Right lobe of liver (tissue), 6 donors: ENCODE data around the gene MIA. TPM values are rescaled to one million over a fixed set of nuclear protein-coding genes. Genes with fewer than 3 reads are reported as not detected.

Experiments used
- ATAC-seq, 4 donors: fragments of 200-7000 bp; cut with Tn5 transposase; one replicate each; pipeline ENCODE4 v1.9.1; 2020; ENCODE audit warnings: mild to moderate bottlenecking in 4 of 4, moderate library complexity in 4 of 4
- DNase-seq, 3 donors: peaks; one replicate each; pipeline ENCODE4 v3.0.0-alpha.2; 2020
- H3K27ac ChIP-seq, 3 donors: fragments of 200-600 bp; one replicate each; pipeline ENCODE4 v1.8.0; 2022
- H3K27me3 ChIP-seq, 2 donors: fragments of 200-600 bp; one replicate each; pipeline ENCODE4 v1.8.0; 2022
- H3K36me3 ChIP-seq, 4 donors: fragments of 200-600 bp; sonication (generic) in 1 of 4; one replicate each; pipeline versions ENCODE4 v1.5.1 to v1.8.0; 2017 to 2022; ENCODE audit warnings: control low read depth in 1 of 4
- H3K4me1 ChIP-seq, 4 donors: fragments of 200-600 bp; sonication (generic) in 1 of 4; one replicate each; pipeline versions ENCODE4 v1.5.1 to v1.8.0; 2017 to 2022; ENCODE audit warnings: control low read depth in 1 of 4
- H3K4me3 ChIP-seq, 3 donors: fragments of 200-600 bp; one replicate each; pipeline ENCODE4 v1.8.0; 2022
- H3K9me3 ChIP-seq, 4 donors: fragments of 200-600 bp; sonication (generic) in 1 of 4; one replicate each; pipeline versions ENCODE4 v1.5.1 to v1.8.0; 2017 to 2022; ENCODE audit warnings: control low read depth in 1 of 4
- POLR2A ChIP-seq: fragments of 450-650 bp; IDR thresholded peaks from one replicate; pipeline ENCODE4 v1.6.1; 2017; ENCODE audit warnings: antibody characterized with exemption, mild to moderate bottlenecking
- WGBS: methylation state at CpG from one replicate; pipeline ENCODE4 v1.1.6; 2018; ENCODE audit warnings: low coverage, low lambda C conversion rate; ENCODE audit not compliant: insufficient coverage; ENCODE audit errors: missing lambda C conversion rate; 5-methylcytosine and 5-hydroxymethylcytosine counted together
- intact Hi-C, 2 donors: fragments of 100-400 bp; cut with DNase I; formaldehyde crosslinking; loops; one replicate each; pipeline versions ENCODE4 v1.11.2 to v1.14.1; 2022
- total RNA-seq, 6 experiments: library from RNA; depleted of rRNA in 2 of 6; stranded (reverse); fragments of >200 nt in 2 of 6; fragmentation: NEBNext Ultra II Directional in 3 of 6; extraction: Animal tissue kit (Norgen Biotek cat#: 25700) in 3 of 6; gene quantifications; one replicate each; pipeline versions ENCODE4 v1.1.0 to v1.2.4, GENCODE V29; 2016 to 2023
- TF ChIP-seq, protein P1 (sequence below), 4 donors: fragments of 200-600 bp in 3 of 4; fragments of 450-650 bp in 1 of 4; IDR thresholded peaks; one replicate each; pipeline versions ENCODE4 v1.5.1 to v1.8.0; 2016 to 2022; ENCODE audit warnings: antibody characterized with exemption in 4 of 4, mild to moderate bottlenecking in 2 of 4
- donor health status: DM: no; HTN: yes; CAD: no.
- donor health status: DM: no; HTN: no; CAD: no.
- donor health status: DM: no; HTN: no; CAD: no.
- donor health status: DM: no; HTN: yes; CAD: no.
- donor health status: DM: no; HTN: yes; CAD: no.

MIA gene
- total RNA-seq, 6 experiments from 2014 or later: 0.86 to 1.9 (median 1.1) TPM; not detected in 3

DNA sequence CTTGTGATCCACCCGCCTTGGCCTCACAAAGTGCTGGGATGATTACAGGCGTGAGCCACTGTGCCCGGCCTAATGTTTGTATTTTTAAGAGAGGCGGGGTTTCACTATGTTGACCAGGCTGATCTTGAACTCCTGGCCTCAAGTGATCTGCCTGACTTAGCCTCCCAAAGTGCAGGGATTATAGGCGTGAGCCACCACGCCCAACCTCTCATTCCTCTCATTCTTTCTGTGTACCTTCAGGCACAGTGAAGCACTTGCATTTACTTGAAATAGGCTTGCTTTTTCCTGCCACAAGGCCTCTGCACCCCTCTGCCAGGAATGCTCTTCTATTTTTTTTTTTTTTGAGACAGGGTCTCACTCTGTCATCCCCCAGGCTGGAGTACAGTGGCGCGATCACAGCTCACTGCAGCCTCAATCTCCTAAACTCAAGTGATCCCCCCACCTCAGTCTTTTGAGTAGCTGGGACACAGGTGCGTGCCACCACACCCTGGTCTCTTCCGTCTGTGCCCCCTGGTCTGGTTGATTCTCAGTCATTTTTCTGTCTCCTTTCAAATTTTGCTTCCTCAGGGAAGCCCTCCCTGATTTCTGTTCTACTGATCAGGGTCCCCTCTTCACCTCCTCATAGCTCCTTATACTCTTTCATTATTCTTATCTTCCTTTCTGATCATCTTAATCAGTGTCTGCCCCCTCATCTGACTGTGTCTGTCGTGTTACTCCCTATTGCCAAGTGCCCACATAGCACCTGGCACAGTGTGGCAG is 40.1 kb upstream of the MIA start:
- Histone ChIP-seq H3K27me3 (no peaks in the 10 kb centered on the region), H3K9me3 (no peaks in the 10 kb centered on the region), H3K4me1 (peaks cover 0 to 8% (median 0%) of the 10 kb centered on the region in 4 donors), H3K36me3 (peaks cover 13 to 72% (median 28%) of the 10 kb centered on the region in 4 donors), H3K27ac (no peak overlapping the region), H3K4me3 (no peak overlapping the region)
- ATAC-seq: no peak
- intact Hi-C loops: no loop called here
- no peak for DNase-seq
- whole genome bisulfite sequencing: 84% methylated on average over 6 of the region's 11 CpGs
- no peak for TF ChIP-seq POLR2A
- TF ChIP-seq, protein P1, sequence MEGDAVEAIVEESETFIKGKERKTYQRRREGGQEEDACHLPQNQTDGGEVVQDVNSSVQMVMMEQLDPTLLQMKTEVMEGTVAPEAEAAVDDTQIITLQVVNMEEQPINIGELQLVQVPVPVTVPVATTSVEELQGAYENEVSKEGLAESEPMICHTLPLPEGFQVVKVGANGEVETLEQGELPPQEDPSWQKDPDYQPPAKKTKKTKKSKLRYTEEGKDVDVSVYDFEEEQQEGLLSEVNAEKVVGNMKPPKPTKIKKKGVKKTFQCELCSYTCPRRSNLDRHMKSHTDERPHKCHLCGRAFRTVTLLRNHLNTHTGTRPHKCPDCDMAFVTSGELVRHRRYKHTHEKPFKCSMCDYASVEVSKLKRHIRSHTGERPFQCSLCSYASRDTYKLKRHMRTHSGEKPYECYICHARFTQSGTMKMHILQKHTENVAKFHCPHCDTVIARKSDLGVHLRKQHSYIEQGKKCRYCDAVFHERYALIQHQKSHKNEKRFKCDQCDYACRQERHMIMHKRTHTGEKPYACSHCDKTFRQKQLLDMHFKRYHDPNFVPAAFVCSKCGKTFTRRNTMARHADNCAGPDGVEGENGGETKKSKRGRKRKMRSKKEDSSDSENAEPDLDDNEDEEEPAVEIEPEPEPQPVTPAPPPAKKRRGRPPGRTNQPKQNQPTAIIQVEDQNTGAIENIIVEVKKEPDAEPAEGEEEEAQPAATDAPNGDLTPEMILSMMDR (IDR thresholded peaks at IDR 0.05): no peak

DNA sequence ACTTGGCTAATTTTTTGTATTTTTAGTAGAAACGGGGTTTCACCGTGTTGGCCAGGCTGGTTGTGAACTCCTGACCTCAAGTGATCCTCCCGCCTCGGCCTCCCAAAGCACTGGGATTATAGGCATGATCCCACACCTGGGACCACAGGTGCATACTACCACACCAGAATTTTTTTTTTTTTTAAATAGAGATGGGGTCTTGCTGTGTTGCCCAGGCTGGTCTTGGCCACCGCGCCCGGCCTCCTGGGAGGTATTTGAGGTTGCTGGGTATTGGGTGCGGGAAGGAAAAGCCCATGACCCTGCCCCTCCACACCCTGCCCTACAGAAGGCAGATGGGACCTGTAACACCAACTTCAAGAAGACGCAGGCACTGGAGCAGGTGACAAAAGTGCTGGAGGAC is 38.7 kb upstream of the MIA start:
- Histone ChIP-seq H3K27ac (no peak overlapping the region), H3K4me3 (no peak overlapping the region), H3K36me3 (peaks cover 11 to 58% (median 21%) of the 10 kb centered on the region in 4 donors), H3K27me3 (no peaks in the 10 kb centered on the region), H3K4me1 (peaks cover 0 to 8% (median 0%) of the 10 kb centered on the region in 4 donors), H3K9me3 (no peaks in the 10 kb centered on the region)
- intact Hi-C loops: no loop called here
- no peak for TF ChIP-seq POLR2A
- TF ChIP-seq, protein P1 (IDR thresholded peaks at IDR 0.05): no peak
- ATAC-seq (no peak), DNase-seq (no peak)
- WGBS: 80% methylated on average over 4 of the region's 9 CpGs

DNA sequence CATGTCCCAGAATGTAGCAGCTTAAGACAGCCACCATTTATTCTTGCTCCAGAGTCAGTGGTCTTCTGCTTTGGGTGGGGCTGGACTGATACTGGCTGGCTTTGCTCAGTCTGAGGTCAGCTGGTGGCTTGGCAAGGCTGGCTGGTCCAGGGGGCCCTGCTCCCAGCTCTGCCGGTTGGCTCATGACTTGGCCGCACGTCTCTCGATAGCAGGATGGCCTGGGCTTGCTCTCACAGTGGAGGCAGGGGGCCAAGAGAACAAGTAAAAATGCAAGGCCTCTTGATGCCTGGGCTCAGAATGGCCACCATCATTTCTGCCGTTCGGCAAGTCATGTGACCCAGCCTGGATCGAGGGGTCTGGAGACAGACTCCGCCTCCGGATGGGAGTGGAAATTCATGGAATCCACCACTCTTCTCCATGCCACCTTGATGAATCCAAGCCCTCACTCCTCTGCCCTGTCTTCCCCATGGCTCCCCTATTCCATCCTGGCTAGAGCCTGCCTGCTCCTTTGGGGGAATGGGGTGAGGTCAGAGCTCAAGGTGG is 38.1 kb upstream of the MIA start:
- Histone ChIP-seq H3K27ac (no peak overlapping the region), H3K4me3 (no peak overlapping the region), H3K9me3 (no peaks in the 10 kb centered on the region), H3K36me3 (peaks cover 11 to 55% (median 21%) of the 10 kb centered on the region in 4 donors), H3K4me1 (peaks cover 0 to 11% (median 0%) of the 10 kb centered on the region in 4 donors), H3K27me3 (no peaks in the 10 kb centered on the region)
- DNase-seq (no peak), ATAC-seq (no peak)
- WGBS: no CpG with 5 or more reads among the region's 9 CpGs
- no peak for TF ChIP-seq POLR2A
- TF ChIP-seq, protein P1 (IDR thresholded peaks at IDR 0.05): no peak
- intact Hi-C loops: no loop called here

DNA sequence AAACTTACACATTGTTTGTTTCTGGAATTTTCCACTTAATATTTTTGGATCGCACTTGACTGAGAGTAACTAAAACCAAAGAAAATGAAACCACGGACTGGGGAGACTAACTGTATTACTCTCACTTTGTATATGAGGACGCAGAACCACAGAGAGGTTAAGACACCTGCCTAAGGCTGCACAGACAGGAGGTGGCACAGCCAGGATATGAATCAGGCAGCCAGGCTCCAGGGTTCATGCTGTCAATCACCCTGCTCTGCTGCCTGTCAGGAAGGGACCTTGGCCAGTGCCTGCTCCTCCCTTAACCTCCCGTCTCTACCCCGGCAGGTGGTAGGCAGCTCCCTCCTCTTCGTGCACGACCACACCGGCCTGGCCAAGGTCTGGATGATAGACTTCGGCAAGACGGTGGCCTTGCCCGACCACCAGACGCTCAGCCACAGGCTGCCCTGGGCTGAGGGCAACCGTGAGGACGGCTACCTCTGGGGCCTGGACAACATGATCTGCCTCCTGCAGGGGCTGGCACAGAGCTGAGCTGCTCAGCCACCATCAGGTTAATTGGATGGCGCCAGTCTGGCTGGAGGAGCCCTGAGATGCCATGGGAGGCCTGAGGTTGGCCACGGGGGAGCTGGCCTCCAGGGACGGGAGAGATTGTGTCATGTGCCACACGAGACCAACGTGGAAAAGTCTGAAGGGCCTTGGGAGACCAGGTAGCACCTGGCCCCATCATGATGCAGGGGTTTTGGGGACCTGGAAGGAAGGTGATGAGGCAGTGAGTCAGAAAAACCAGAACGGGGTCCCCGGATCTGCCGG is 36.1 kb upstream of the MIA start:
- ATAC-seq: no peak
- no peak for TF ChIP-seq POLR2A
- TF ChIP-seq, protein P1 (IDR thresholded peaks at IDR 0.05): no peak
- no peak for DNase-seq
- H3K27ac ChIP-seq: no peak overlapping the region
- no peaks in the 10 kb centered on the region for H3K9me3 ChIP-seq
- no peaks in the 10 kb centered on the region for H3K27me3 ChIP-seq
- peaks cover 4 to 40% (median 13%) of the 10 kb centered on the region in 4 donors for H3K36me3 ChIP-seq
- H3K4me3 ChIP-seq: no peak overlapping the region
- peaks cover 0 to 15% (median 0%) of the 10 kb centered on the region in 4 donors for H3K4me1 ChIP-seq
- 83% methylated on average over 5 of the region's 22 CpGs for WGBS
- intact Hi-C loops: no loop called here
